Neural cell (in vitro differentiated cells): ENCODE measurements around the gene GBA2.

Experiments
- CTCF ChIP-seq: fragments of 450-650 bp; IDR thresholded peaks from 2 replicates; pipeline ENCODE4 v1.5.1; 2014; ENCODE audit warnings: antibody characterized with exemption, mild to moderate bottlenecking, moderate library complexity; ENCODE audit not compliant: poor library complexity, severe bottlenecking
- EP300 ChIP-seq: fragments of 450-650 bp; conservative IDR thresholded peaks from 2 replicates; pipeline ENCODE4 v1.6.1; 2014; ENCODE audit warnings: antibody characterized with exemption, mild to moderate bottlenecking, moderate library complexity; ENCODE audit not compliant: poor library complexity, severe bottlenecking
- EZH2 ChIP-seq: fragments of 200-600, 300-800 bp; shearing (Covaris generic), sonication (generic); IDR thresholded peaks from 2 replicates; pipeline ENCODE4 v1.6.1; 2014; ENCODE audit warnings: antibody characterized with exemption, low read length, borderline replicate concordance, mild to moderate bottlenecking; ENCODE audit not compliant: insufficient read depth, poor library complexity, severe bottlenecking
- MXI1 ChIP-seq: fragments of 450-650 bp; conservative IDR thresholded peaks from 2 replicates; pipeline ENCODE4 v1.6.1; 2014; ENCODE audit warnings: antibody characterized with exemption, mild to moderate bottlenecking; ENCODE audit not compliant: poor library complexity, severe bottlenecking
- RAD21 ChIP-seq: fragments of 450-650 bp; conservative IDR thresholded peaks from 2 replicates; pipeline ENCODE4 v1.6.1; 2014; ENCODE audit warnings: antibody characterized with exemption, mild to moderate bottlenecking, moderate library complexity
- REST ChIP-seq: IDR thresholded peaks from 2 replicates; pipeline ENCODE4 v1.6.1; 2012; ENCODE audit warnings: borderline replicate concordance
- TAF1 ChIP-seq: IDR thresholded peaks from 2 replicates; pipeline ENCODE4 v1.6.1; 2012; ENCODE audit warnings: low read depth

- peak; percentile 79 for TF ChIP-seq CTCF
- TF ChIP-seq TAF1, result no peak
- no peak for TF ChIP-seq EZH2
- TF ChIP-seq EP300, result no peak
- no peak for TF ChIP-seq REST
- peak; percentile 68 for TF ChIP-seq RAD21
- no peak for TF ChIP-seq MXI1
Observed at GRCh38 chr9:35736201-35736633, 12.8 kb downstream of the GBA2 start.
